HUES64 (cell line): ENCODE measurements around the gene MRPL14.

Experiments used
- H3K27ac ChIP-seq: 2 replicates; pipeline ENCODE4 v1.7.0; 2013; ENCODE audit warnings: low read depth, low read length, inconsistent platforms
- H3K27me3 ChIP-seq: 2 replicates; pipeline ENCODE4 v1.6.1; 2013; ENCODE audit warnings: mild to moderate bottlenecking, low read length; ENCODE audit not compliant: insufficient read depth
- H3K36me3 ChIP-seq: 2 replicates; pipeline ENCODE4 v1.6.1; 2013; ENCODE audit warnings: mild to moderate bottlenecking, low read length; ENCODE audit not compliant: insufficient read depth
- H3K4me1 ChIP-seq: 2 replicates; pipeline ENCODE4 v1.6.1; 2013; ENCODE audit warnings: mild to moderate bottlenecking, low read length, moderate library complexity; ENCODE audit not compliant: insufficient read depth
- H3K4me3 ChIP-seq: 2 replicates; pipeline ENCODE4 v1.5.1; 2013; ENCODE audit warnings: mild to moderate bottlenecking, low read length, moderate library complexity
- H3K9ac ChIP-seq: 2 replicates; pipeline ENCODE4 v1.6.1; 2013; ENCODE audit warnings: mild to moderate bottlenecking, low read depth, low read length
- H3K9me3 ChIP-seq: 2 replicates; pipeline ENCODE4 v1.6.1; 2013; ENCODE audit warnings: low read depth, low read length; ENCODE audit not compliant: insufficient read depth
- WGBS: fragments of 150-250, 120-280 bp; methylation state at CpG from one replicate; pipeline ENCODE4 v1.1.7; 2013; ENCODE audit warnings: missing lambda C conversion rate; 5-methylcytosine and 5-hydroxymethylcytosine counted together

The MRPL14 gene

GRCh38 chr6:44077214-44077946 is 49.9 kb downstream of the MRPL14 start:
- H3K36me3 ChIP-seq: no peaks in the 10 kb centered on the region
- H3K27ac ChIP-seq: no peak overlapping the region
- WGBS: 98% methylated on average over 7 of the region's 8 CpGs
- H3K4me1 ChIP-seq: peaks cover 24% of the 10 kb centered on the region
- no peak overlapping the region for H3K9ac ChIP-seq
- no peaks in the 10 kb centered on the region for H3K9me3 ChIP-seq
- no peaks in the 10 kb centered on the region for H3K27me3 ChIP-seq
- no peak overlapping the region for H3K4me3 ChIP-seq

- Histone ChIP-seq H3K27me3 (no peaks in the 10 kb centered on the region), H3K9me3 (no peaks in the 10 kb centered on the region), H3K4me1 (peaks cover 24% of the 10 kb centered on the region), H3K36me3 (no peaks in the 10 kb centered on the region), H3K27ac (no peak overlapping the region), H3K4me3 (peak overlapping the region; percentile 35), H3K9ac (0 out of 2 replicates have a peak overlapping the region, but pooled peaks have one; percentile 30)
- 11% methylated on average over 48 of the region's 49 CpGs for WGBS
These were observed 50.7 kb downstream of the MRPL14 start for GRCh38 chr6:44076356-44077213.

- 87% methylated on average over 2 of the region's 2 CpGs for WGBS
- Histone ChIP-seq H3K9ac (no peak overlapping the region), H3K9me3 (no peaks in the 10 kb centered on the region), H3K4me3 (no peak overlapping the region), H3K27me3 (no peaks in the 10 kb centered on the region), H3K4me1 (peaks cover 24% of the 10 kb centered on the region), H3K27ac (no peak overlapping the region), H3K36me3 (no peaks in the 10 kb centered on the region)
These were observed 51.5 kb downstream of the MRPL14 start for GRCh38 chr6:44075647-44076355.

GRCh38 chr6:44074813-44075646 is 52.2 kb downstream of the MRPL14 start:
- Histone ChIP-seq H3K27ac (no peak overlapping the region), H3K4me1 (peaks cover 24% of the 10 kb centered on the region), H3K4me3 (no peak overlapping the region), H3K9me3 (no peaks in the 10 kb centered on the region), H3K27me3 (no peaks in the 10 kb centered on the region), H3K9ac (no peak overlapping the region), H3K36me3 (no peaks in the 10 kb centered on the region)
- 58% methylated on average over 9 of the region's 9 CpGs for WGBS

DNA sequence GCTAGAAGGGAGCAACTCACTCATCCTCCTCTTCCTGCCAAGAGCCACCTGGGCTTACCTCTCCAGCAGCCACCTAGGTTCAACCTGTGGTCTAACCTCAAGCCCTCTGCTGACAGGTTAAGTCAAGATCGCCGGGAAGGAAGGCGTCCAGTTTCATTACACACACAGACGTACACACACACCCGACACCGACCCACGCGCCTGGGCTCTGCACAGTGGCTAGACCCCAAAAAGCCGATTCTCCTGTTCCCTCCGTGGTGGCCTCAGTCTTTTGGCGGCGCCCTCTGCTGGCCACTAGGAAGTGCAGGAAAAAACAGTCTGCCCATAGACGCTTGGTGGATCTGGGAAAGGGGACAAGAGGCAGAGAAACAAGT is 52.8 kb downstream of the MRPL14 start:
- WGBS: 11% methylated on average over 13 of the region's 13 CpGs
- H3K4me3 ChIP-seq: peak overlapping the region; percentile 52; the same call in 1 of the 2 replicates
- peaks cover 24% of the 10 kb centered on the region for H3K4me1 ChIP-seq
- no peaks in the 10 kb centered on the region for H3K27me3 ChIP-seq
- no peak overlapping the region for H3K27ac ChIP-seq
- no peak overlapping the region for H3K9ac ChIP-seq
- H3K9me3 ChIP-seq: no peaks in the 10 kb centered on the region
- no peaks in the 10 kb centered on the region for H3K36me3 ChIP-seq

- WGBS: 22% methylated on average over 25 of the region's 25 CpGs
- H3K4me3 ChIP-seq: peak overlapping the region; percentile 52
- no peaks in the 10 kb centered on the region for H3K36me3 ChIP-seq
- no peaks in the 10 kb centered on the region for H3K27me3 ChIP-seq
- no peaks in the 10 kb centered on the region for H3K9me3 ChIP-seq
- H3K27ac ChIP-seq: no peak overlapping the region; the same call in 1 of the 2 replicates
- H3K4me1 ChIP-seq: peaks cover 28% of the 10 kb centered on the region
- peak overlapping the region; percentile 39; the same call in 1 of the 2 replicates for H3K9ac ChIP-seq
These were observed 53.4 kb downstream of the MRPL14 start for GRCh38 chr6:44073612-44074438.

- Histone ChIP-seq H3K27ac (peak overlapping the region; percentile 23; the same call in 1 of the 2 replicates), H3K27me3 (no peaks in the 10 kb centered on the region), H3K4me3 (peak overlapping the region; percentile 64), H3K4me1 (peaks cover 32% of the 10 kb centered on the region), H3K9ac (peak overlapping the region; percentile 71), H3K36me3 (no peaks in the 10 kb centered on the region), H3K9me3 (no peaks in the 10 kb centered on the region)
- 3% methylated on average over 55 of the region's 55 CpGs for WGBS
These were observed 54.2 kb downstream of the MRPL14 start for GRCh38 chr6:44072959-44073611.

DNA sequence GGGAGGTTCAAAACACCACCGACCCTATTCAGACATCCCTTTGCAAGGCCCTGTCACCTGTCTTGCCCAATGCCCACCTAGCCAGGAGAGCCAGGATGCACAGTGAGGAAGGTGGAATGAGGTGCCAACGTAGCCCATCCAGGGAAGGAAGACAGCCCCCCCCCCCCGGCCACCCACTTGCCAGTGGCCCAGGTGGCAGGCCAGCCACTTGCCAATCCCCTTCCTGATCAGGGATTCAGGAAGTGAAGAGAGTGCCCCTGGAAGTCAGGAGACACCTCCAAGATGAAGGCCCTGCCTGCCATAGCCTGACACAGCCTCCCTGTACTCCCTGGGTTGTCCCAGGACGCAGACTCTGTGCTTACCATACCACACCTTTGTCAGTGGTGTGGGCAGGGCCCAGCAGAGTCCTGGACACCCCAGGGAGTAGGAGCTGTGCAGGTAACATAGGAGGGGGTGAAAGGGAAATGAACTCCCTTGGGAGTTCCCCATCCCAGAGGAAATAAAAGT is 54.7 kb downstream of the MRPL14 start:
- peak overlapping the region; percentile 64 for H3K4me3 ChIP-seq
- WGBS: 92% methylated on average over 4 of the region's 4 CpGs
- no peaks in the 10 kb centered on the region for H3K36me3 ChIP-seq
- H3K27me3 ChIP-seq: no peaks in the 10 kb centered on the region
- H3K4me1 ChIP-seq: peaks cover 32% of the 10 kb centered on the region
- H3K9ac ChIP-seq: peak overlapping the region; percentile 71; the same call in 1 of the 2 replicates
- no peaks in the 10 kb centered on the region for H3K9me3 ChIP-seq
- no peak overlapping the region for H3K27ac ChIP-seq

- Histone ChIP-seq H3K9me3 (no peaks in the 10 kb centered on the region), H3K27me3 (no peaks in the 10 kb centered on the region), H3K9ac (no peak overlapping the region), H3K36me3 (no peaks in the 10 kb centered on the region), H3K27ac (no peak overlapping the region), H3K4me1 (peaks cover 31% of the 10 kb centered on the region), H3K4me3 (no peak overlapping the region)
- WGBS: 95% methylated on average over 8 of the region's 8 CpGs
These were observed 55.4 kb downstream of the MRPL14 start for GRCh38 chr6:44071670-44072451.
